ENCODE measurements around the gene IL17RA.

GRCh38 chr22:17097062-17097461 is 12.3 kb downstream of the IL17RA start:
- TF ChIP-seq ZFP37 (tag by site-specific recombination; IDR thresholded peaks at IDR 0.05), result no peak
- TF ChIP-seq CTCF (tag by site-specific recombination; IDR thresholded peaks at IDR 0.05), result no peak
- no peak for TF ChIP-seq BCL11A (tag by site-specific recombination; IDR thresholded peaks at IDR 0.05; ENCODE audit: low read depth)
- TF ChIP-seq ZNF274 (IDR thresholded peaks at IDR 0.05; ENCODE audit: low read length), result no peak
- no peak for TF ChIP-seq ZNF274 (tag by site-specific recombination; IDR thresholded peaks at IDR 0.05; ENCODE audit: borderline replicate concordance)
- no peak for TF ChIP-seq ZNF335 (tag by site-specific recombination; conservative IDR thresholded peaks at IDR 0.05)
- no peak for TF ChIP-seq ZNF785 (tag by site-specific recombination; IDR thresholded peaks at IDR 0.05)
- TF ChIP-seq ZNF302 (tag by site-specific recombination; IDR thresholded peaks at IDR 0.05; ENCODE audit: low read depth), result no peak
- TF ChIP-seq ZNF747 (tag by site-specific recombination; IDR thresholded peaks at IDR 0.05), result no peak
- TF ChIP-seq TCF7L2 (IDR thresholded peaks at IDR 0.05; ENCODE audit: borderline replicate concordance, low read depth, low read length), result no peak
